Neural progenitor cell (in vitro differentiated cells): ENCODE measurements around the gene ZMAT5. TPM values are rescaled to one million over a fixed set of nuclear protein-coding genes. Genes with fewer than 3 reads are reported as not detected.

Experiments used
- DNase-seq: peaks from one replicate; pipeline ENCODE4 v3.0.0-alpha.2; 2016; ENCODE audit warnings: low spot score
- H2AFZ ChIP-seq: fragments of 200-600 bp; sonication (generic); replicated peaks from 2 replicates; pipeline ENCODE4 v1.6.1; 2016; ENCODE audit warnings: antibody characterized with exemption
- H3F3A ChIP-seq: fragments of 200-600 bp; sonication (generic); 2 replicates; pipeline ENCODE4 v1.6.1; 2016; ENCODE audit warnings: antibody characterized with exemption, low read depth
- H3K27ac ChIP-seq: fragments of 200-600 bp; sonication (generic); 2 replicates; pipeline ENCODE4 v1.5.1; 2016; ENCODE audit warnings: mild to moderate bottlenecking
- H3K27me3 ChIP-seq: fragments of 200-600 bp; sonication (generic); 2 replicates; pipeline ENCODE4 v1.6.1; 2016; ENCODE audit warnings: mild to moderate bottlenecking, moderate library complexity
- H3K36me3 ChIP-seq: fragments of 200-600 bp; sonication (generic); 2 replicates; pipeline ENCODE4 v1.5.1; 2016
- H3K4me1 ChIP-seq: fragments of 200-600 bp; sonication (generic); 2 replicates; pipeline ENCODE4 v1.6.1; 2016; ENCODE audit warnings: mixed run types
- H3K4me2 ChIP-seq: fragments of 200-600 bp; sonication (generic); 2 replicates; pipeline ENCODE4 v1.6.1; 2016
- H3K4me3 ChIP-seq: fragments of 200-600 bp; sonication (generic); 2 replicates; pipeline ENCODE4 v1.5.1; 2016
- H3K79me2 ChIP-seq: fragments of 200-600 bp; sonication (generic); 2 replicates; pipeline ENCODE4 v1.6.1; 2016; ENCODE audit warnings: low read depth
- H3K9ac ChIP-seq: fragments of 200-600 bp; sonication (generic); 2 replicates; pipeline ENCODE4 v1.6.1; 2016
- H3K9me3 ChIP-seq: fragments of 200-600 bp; sonication (generic); 2 replicates; pipeline ENCODE4 v1.5.1; 2016; ENCODE audit warnings: low read depth
- H4K20me1 ChIP-seq: fragments of 200-600 bp; sonication (generic); 2 replicates; pipeline ENCODE4 v1.6.1; 2016; ENCODE audit warnings: low read depth
- H3K27ac Mint-ChIP-seq: 3 replicates; pipeline ENCODE4 v1.8.0; 2021; ENCODE audit warnings: mixed read lengths
- H3K27me3 Mint-ChIP-seq: 2 replicates; pipeline ENCODE4 v1.8.0; 2022; ENCODE audit warnings: low read depth, mild to moderate bottlenecking, inconsistent platforms, moderate library complexity, mixed read lengths; ENCODE audit not compliant: insufficient read depth
- H3K36me3 Mint-ChIP-seq: 3 replicates; pipeline ENCODE4 v1.8.0; 2021; ENCODE audit warnings: mixed read lengths
- H3K4me1 Mint-ChIP-seq: 3 replicates; pipeline ENCODE4 v1.8.0; 2021; ENCODE audit warnings: mixed read lengths
- H3K4me3 Mint-ChIP-seq: 3 replicates; pipeline ENCODE4 v1.8.0; 2021; ENCODE audit warnings: mild to moderate bottlenecking, moderate library complexity, mixed read lengths
- H3K9me3 Mint-ChIP-seq: 3 replicates; pipeline ENCODE4 v1.8.0; 2020; ENCODE audit warnings: mixed read lengths
- EZH2 ChIP-seq: fragments of 200-600 bp; sonication (generic); IDR thresholded peaks from 2 replicates; pipeline ENCODE4 v1.6.1; 2017; ENCODE audit warnings: antibody characterized with exemption, mild to moderate bottlenecking, moderate library complexity
- EZH2phosphoT487 ChIP-seq: fragments of 200-600 bp; sonication (generic); IDR thresholded peaks from 2 replicates; pipeline ENCODE4 v1.6.1; 2017; ENCODE audit warnings: antibody characterized with exemption
- total RNA-seq: library from RNA; depleted of rRNA; stranded (reverse); fragments of >200 nt; gene quantifications from 2 replicates; pipeline ENCODE4 v1.2.3, GENCODE V29; 2015; ENCODE audit warnings: low replicate concordance
- TF ChIP-seq, protein P1 (sequence below): fragments of 200-600 bp; sonication (generic); IDR thresholded peaks from 2 replicates; pipeline ENCODE4 v1.5.1; 2017; ENCODE audit warnings: antibody characterized with exemption, mild to moderate bottlenecking

The ZMAT5 gene
- total RNA-seq, 1 donor from 2014 or later: 20.8 TPM

- no peak overlapping the region for H2AFZ ChIP-seq
- no peak for TF ChIP-seq EZH2
- TF ChIP-seq, protein P1, sequence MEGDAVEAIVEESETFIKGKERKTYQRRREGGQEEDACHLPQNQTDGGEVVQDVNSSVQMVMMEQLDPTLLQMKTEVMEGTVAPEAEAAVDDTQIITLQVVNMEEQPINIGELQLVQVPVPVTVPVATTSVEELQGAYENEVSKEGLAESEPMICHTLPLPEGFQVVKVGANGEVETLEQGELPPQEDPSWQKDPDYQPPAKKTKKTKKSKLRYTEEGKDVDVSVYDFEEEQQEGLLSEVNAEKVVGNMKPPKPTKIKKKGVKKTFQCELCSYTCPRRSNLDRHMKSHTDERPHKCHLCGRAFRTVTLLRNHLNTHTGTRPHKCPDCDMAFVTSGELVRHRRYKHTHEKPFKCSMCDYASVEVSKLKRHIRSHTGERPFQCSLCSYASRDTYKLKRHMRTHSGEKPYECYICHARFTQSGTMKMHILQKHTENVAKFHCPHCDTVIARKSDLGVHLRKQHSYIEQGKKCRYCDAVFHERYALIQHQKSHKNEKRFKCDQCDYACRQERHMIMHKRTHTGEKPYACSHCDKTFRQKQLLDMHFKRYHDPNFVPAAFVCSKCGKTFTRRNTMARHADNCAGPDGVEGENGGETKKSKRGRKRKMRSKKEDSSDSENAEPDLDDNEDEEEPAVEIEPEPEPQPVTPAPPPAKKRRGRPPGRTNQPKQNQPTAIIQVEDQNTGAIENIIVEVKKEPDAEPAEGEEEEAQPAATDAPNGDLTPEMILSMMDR: no peak
- TF ChIP-seq EZH2phosphoT487: no peak
- Mint-ChIP-seq H3K27me3 (peaks cover 22% of the 10 kb centered on the region), H3K36me3 (no peaks in the 10 kb centered on the region), H3K4me1 (peaks cover 60% of the 10 kb centered on the region), H3K4me3 (no peak overlapping the region), H3K9me3 (no peaks in the 10 kb centered on the region), H3K27ac (no peak overlapping the region)
- H4K20me1 ChIP-seq: peaks cover 33% of the 10 kb centered on the region
- H3K4me1 ChIP-seq: peaks cover 59% of the 10 kb centered on the region
- no peak for DNase-seq
- peaks cover 39% of the 10 kb centered on the region for H3F3A ChIP-seq
- no peak overlapping the region for H3K27ac ChIP-seq
- no peak overlapping the region for H3K9ac ChIP-seq
- no peaks in the 10 kb centered on the region for H3K9me3 ChIP-seq
- no peaks in the 10 kb centered on the region for H3K36me3 ChIP-seq
- H3K79me2 ChIP-seq: no peaks in the 10 kb centered on the region
- peaks cover 25% of the 10 kb centered on the region for H3K27me3 ChIP-seq
- H3K4me3 ChIP-seq: peak overlapping the region; percentile 28
- H3K4me2 ChIP-seq: peak overlapping the region; percentile 74
Measured at GRCh38 chr22:29703569-29704195, 63.1 kb downstream of the ZMAT5 start.

GRCh38 chr22:29702931-29703501, 63.8 kb downstream of the ZMAT5 start:
- Histone ChIP-seq H3K4me1 (peaks cover 59% of the 10 kb centered on the region), H4K20me1 (peaks cover 33% of the 10 kb centered on the region), H2AFZ (no peak overlapping the region), H3K27ac (no peak overlapping the region), H3K79me2 (no peaks in the 10 kb centered on the region), H3F3A (peaks cover 39% of the 10 kb centered on the region), H3K9ac (no peak overlapping the region), H3K9me3 (no peaks in the 10 kb centered on the region), H3K36me3 (no peaks in the 10 kb centered on the region), H3K4me2 (peak overlapping the region; percentile 74), H3K27me3 (peaks cover 25% of the 10 kb centered on the region), H3K4me3 (peak overlapping the region; percentile 28)
- Mint-ChIP-seq H3K27ac (no peak overlapping the region), H3K4me3 (peak overlapping the region; percentile 51), H3K27me3 (peaks cover 19% of the 10 kb centered on the region), H3K9me3 (no peaks in the 10 kb centered on the region), H3K36me3 (no peaks in the 10 kb centered on the region), H3K4me1 (peaks cover 60% of the 10 kb centered on the region)
- TF ChIP-seq, protein P1: no peak
- TF ChIP-seq EZH2 (no peak), EZH2phosphoT487 (no peak)
- DNase-seq: peak; percentile 45

DNA sequence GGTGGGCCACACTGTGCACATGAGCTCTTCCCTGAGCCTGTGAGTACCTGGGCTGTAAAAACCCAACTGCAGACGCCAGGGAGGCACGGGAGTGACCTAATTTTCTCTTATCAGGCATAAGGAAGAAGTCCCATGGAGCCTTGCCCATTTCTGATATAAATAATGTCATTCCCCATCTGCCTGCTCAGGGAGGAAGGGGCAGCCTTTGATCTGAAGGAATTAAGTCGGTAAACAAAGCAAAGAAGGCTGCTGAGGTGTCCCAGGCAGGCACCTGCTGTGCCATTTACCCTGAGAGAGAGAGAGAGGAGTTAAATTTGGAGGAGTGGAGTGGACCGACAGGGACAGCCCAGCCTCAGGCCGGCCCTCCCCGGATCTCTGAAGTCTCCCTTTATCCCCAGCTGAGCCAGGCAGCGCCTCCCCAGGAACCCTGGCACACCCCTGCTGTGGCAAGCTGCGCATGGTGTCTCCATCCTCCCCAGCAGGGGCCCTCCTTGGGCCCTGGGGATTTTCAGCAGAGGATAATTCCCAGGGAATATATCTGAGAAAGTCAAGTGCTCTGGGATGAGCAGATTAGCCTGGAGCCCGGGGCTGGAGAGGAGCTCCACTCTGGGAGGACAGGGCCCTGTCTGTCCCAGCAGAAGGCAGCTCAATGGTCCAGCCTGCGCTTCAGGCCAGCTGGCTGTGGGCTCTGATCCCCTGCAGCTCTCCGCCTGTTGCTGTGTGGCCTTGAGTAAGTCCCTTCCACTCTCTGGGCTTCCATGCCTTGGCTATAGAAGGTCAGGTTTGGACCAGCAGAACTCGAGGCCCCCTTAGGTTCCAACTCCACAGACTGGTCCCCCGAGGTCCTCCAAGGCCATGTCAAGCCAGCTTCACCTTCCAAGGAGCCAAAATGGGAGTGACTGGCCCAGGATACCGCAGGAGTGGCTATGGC, 64.5 kb downstream of the ZMAT5 start:
- peak overlapping the region; percentile 3 for H3K27ac Mint-ChIP-seq
- no peak overlapping the region for H3K27ac ChIP-seq

More for the DNA sequence above, 64.5 kb downstream of the ZMAT5 start:
- Mint-ChIP-seq H3K4me1 (peaks cover 60% of the 10 kb centered on the region), H3K4me3 (peak overlapping the region; percentile 58), H3K36me3 (no peaks in the 10 kb centered on the region), H3K9me3 (no peaks in the 10 kb centered on the region), H3K27me3 (peaks cover 16% of the 10 kb centered on the region)
- peaks cover 39% of the 10 kb centered on the region for H3F3A ChIP-seq
- H3K4me2 ChIP-seq: peak overlapping the region; percentile 74
- no peak overlapping the region for H3K9ac ChIP-seq
- peaks cover 25% of the 10 kb centered on the region for H3K27me3 ChIP-seq
- H4K20me1 ChIP-seq: peaks cover 33% of the 10 kb centered on the region
- H3K9me3 ChIP-seq: no peaks in the 10 kb centered on the region
- TF ChIP-seq, protein P1: no peak
- peak; percentile 30 for TF ChIP-seq EZH2phosphoT487
- peaks cover 59% of the 10 kb centered on the region for H3K4me1 ChIP-seq
- no peak overlapping the region for H2AFZ ChIP-seq
- H3K4me3 ChIP-seq: no peak overlapping the region
- H3K79me2 ChIP-seq: no peaks in the 10 kb centered on the region
- DNase-seq: peak; percentile 58
- H3K36me3 ChIP-seq: no peaks in the 10 kb centered on the region
